HUES6 (cell line): ENCODE data around the gene BICRA.

ENCODE experiments used
- H3K27ac ChIP-seq: 2 replicates; pipeline ENCODE4 v1.7.0; 2013; ENCODE audit warnings: low read depth, mild to moderate bottlenecking, low read length, inconsistent platforms
- H3K27me3 ChIP-seq: 2 replicates; pipeline ENCODE4 v1.6.1; 2013; ENCODE audit warnings: low read length; ENCODE audit not compliant: control insufficient read depth, insufficient read depth
- H3K36me3 ChIP-seq: 2 replicates; pipeline ENCODE4 v1.6.1; 2013; ENCODE audit warnings: low read length; ENCODE audit not compliant: control insufficient read depth, insufficient read depth
- H3K4me1 ChIP-seq: 2 replicates; pipeline ENCODE4 v1.6.1; 2013; ENCODE audit warnings: low read length; ENCODE audit not compliant: control insufficient read depth, insufficient read depth
- H3K4me3 ChIP-seq: 2 replicates; pipeline ENCODE4 v1.5.1; 2013; ENCODE audit warnings: low read depth, low read length
- H3K9ac ChIP-seq: one replicate; pipeline ENCODE4 v1.6.1; 2013; ENCODE audit warnings: mild to moderate bottlenecking, low read length
- H3K9me3 ChIP-seq: 2 replicates; pipeline ENCODE4 v1.6.1; 2013; ENCODE audit warnings: low read depth, low read length; ENCODE audit not compliant: control insufficient read depth, insufficient read depth

Gene BICRA

GRCh38 chr19:47615714-47616113 is 6.8 kb downstream of the BICRA start:
- H3K27ac ChIP-seq: no peak overlapping the region
- H3K9ac ChIP-seq: no peak overlapping the region
- H3K4me1 ChIP-seq: peaks cover 64% of the 10 kb centered on the region
- no peak overlapping the region for H3K4me3 ChIP-seq
- H3K27me3 ChIP-seq: no peaks in the 10 kb centered on the region
- peaks cover 6% of the 10 kb centered on the region; the same call in 1 of the 2 replicates for H3K36me3 ChIP-seq
- H3K9me3 ChIP-seq: no peaks in the 10 kb centered on the region

DNA sequence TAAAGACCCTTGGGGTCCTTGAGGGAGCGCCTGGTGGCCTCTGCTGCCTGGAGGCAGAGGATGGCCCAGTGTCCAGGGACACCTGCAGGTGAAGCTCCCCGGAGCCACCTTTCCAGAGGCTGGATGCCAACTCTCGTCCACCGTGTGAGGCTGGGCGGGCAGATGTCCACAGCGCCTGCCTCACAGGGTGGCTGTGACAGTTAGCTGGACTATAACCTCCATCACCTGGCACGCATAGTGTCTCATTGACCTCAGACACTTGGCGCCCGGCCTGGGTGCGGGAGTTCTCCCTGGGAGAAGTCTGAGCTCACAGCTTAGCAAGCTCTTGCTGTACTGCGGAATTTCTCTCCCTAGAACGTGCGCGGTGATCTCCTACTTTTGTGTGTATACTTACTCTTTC is 9.8 kb downstream of the BICRA start:
- Histone ChIP-seq H3K4me3 (no peak overlapping the region), H3K9ac (peak overlapping the region; percentile 4), H3K9me3 (no peaks in the 10 kb centered on the region), H3K27ac (0 out of 2 replicates have a peak overlapping the region, but pooled peaks have one; percentile 25), H3K36me3 (peaks cover 4% of the 10 kb centered on the region; the same call in 1 of the 2 replicates), H3K4me1 (peaks cover 56% of the 10 kb centered on the region), H3K27me3 (no peaks in the 10 kb centered on the region)

DNA sequence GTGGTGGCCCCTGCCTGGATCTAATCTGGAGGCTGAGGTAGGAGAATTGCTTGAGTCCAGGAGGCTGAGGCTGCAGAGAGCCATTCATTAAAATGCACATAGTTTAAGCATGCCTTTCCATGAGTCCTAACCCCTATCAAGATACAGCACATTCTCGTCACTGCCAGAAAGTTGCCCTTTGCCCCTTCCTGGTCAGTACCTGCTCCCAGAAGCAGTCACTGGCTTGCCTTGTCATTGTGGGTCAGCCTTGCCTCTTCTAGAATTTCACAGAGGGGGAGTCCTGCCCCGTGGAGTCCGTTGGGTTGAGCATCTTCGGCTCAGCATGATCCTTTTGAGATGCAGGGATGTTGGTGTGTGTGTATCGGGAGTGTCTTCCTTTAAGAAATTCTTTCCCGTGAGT is 10.8 kb downstream of the BICRA start:
- H3K36me3 ChIP-seq: 0 out of 2 replicates have a peak, but pooled peaks cover under 1% of the 10 kb centered on the region
- peak overlapping the region; percentile 8 for H3K9ac ChIP-seq
- H3K27ac ChIP-seq: peak overlapping the region; percentile 35
- H3K4me3 ChIP-seq: peak overlapping the region; percentile 7; the same call in 1 of the 2 replicates
- no peaks in the 10 kb centered on the region for H3K9me3 ChIP-seq
- H3K27me3 ChIP-seq: no peaks in the 10 kb centered on the region
- peaks cover 59% of the 10 kb centered on the region for H3K4me1 ChIP-seq

DNA sequence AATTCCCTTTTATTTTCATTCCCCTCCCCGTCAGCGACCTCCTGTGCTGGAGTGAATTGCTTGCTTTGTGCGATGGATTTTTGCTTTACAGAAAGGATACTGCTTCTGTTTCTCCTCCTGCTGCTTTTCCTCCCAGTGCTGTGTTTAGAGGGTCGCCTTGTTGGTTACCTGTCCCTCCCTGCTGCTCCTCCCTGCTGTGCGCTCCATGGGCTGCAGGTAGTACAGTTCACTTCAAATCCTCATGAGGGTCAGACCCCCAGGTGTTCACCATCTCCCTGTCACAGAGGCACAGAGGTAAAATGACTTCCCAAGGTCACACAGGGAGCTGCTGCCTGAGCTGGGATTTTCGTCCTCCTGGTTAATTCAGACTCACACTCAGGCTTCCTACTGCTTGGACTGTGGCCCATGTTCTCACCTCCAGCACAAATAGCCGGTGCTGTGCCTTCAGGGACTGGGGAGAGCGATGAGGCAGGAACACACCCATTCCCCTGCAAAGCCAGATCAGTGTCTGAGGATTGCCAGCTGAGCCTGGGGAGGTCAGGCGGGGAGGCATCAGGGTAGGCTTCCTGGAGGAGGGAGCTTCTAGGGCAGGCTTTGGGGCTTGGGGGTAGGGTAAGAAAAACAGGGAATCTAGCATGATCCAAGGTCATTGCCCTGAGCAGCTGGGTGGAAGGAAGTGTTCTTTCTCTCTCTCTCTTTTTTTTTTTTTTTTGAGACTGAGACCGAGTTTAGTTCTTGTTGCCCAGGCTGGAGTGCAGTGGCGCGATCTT is 14.4 kb downstream of the BICRA start:
- no peak overlapping the region; the same call in 1 of the 2 replicates for H3K27ac ChIP-seq
- no peaks in the 10 kb centered on the region for H3K36me3 ChIP-seq
- no peaks in the 10 kb centered on the region for H3K9me3 ChIP-seq
- H3K4me3 ChIP-seq: no peak overlapping the region
- H3K4me1 ChIP-seq: peaks cover 62% of the 10 kb centered on the region
- no peaks in the 10 kb centered on the region for H3K27me3 ChIP-seq
- peak overlapping the region; percentile 66 for H3K9ac ChIP-seq

DNA sequence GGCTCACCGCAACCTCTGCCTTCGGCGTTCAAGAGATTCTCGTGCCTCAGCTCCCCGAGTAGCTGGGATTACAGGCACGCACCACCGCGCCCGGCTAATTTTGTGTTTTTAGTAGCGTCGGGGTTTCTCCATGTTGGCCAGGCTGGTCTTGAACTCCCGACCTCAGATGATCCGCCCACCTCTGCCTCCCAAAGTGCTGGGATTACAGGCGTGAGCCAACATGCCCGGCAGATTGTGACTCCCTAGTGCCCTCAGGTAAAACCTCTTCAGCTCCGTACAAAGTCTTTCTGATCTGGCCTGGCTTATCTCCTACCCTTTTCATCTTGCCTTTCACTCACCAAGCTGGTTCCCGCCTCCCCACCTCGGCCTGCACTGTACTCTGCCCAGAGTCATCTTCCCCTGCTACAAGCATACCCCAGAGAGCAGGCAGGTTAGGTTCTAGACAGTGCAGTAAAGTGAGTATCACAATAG is 15.0 kb downstream of the BICRA start:
- Histone ChIP-seq H3K36me3 (no peaks in the 10 kb centered on the region), H3K9ac (peak overlapping the region; percentile 66), H3K27ac (no peak overlapping the region; the same call in 1 of the 2 replicates), H3K27me3 (no peaks in the 10 kb centered on the region), H3K9me3 (no peaks in the 10 kb centered on the region), H3K4me3 (no peak overlapping the region), H3K4me1 (peaks cover 55% of the 10 kb centered on the region)

DNA sequence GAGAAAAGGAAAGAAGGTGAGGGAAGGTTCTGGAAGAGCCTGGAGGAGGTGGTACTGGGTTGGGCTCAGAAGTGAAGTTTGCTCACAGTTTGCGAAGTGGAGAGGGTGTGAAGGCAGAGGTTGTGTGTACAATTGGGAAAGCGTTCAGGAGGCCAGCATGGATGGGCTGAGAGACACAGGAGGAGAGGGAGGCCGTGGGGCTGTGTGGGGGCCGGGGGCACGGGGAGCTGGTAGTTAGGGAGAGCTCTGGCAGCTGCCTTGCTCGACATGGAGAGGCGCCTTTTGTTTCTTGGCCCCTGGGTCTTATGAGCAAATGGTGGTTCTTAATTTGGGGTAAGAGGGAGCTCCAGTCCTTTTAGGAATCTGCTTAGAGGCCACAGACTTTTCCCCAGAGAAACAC is 16.7 kb downstream of the BICRA start:
- Histone ChIP-seq H3K36me3 (peaks cover 4% of the 10 kb centered on the region), H3K27ac (no peak overlapping the region), H3K9ac (no peak overlapping the region), H3K4me1 (peaks cover 40% of the 10 kb centered on the region), H3K27me3 (no peaks in the 10 kb centered on the region), H3K9me3 (no peaks in the 10 kb centered on the region), H3K4me3 (no peak overlapping the region)

DNA sequence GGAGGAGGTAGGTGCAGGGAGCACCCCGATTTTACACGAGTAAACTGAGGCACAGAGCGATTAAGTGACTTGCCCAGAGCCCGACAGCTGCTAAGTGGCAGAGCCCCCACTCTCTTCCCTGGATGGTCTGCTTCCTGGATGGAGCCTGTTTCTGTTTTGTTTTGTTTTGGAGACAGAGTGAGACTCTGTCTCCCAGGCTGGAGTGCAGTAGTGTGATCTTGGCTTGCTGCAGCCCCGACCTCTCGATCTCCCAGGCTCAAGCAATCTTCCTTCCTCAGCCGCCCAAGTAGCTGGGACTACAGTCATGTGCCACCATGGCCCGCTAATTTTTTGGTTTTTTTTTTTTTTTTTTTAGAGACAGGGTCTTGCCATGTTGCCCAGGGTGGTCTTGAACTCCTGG is 17.3 kb downstream of the BICRA start:
- Histone ChIP-seq H3K9ac (peak overlapping the region; percentile 44), H3K36me3 (peaks cover 4% of the 10 kb centered on the region), H3K4me3 (no peak overlapping the region), H3K27ac (peak overlapping the region; percentile 55; the same call in 1 of the 2 replicates), H3K27me3 (no peaks in the 10 kb centered on the region), H3K9me3 (no peaks in the 10 kb centered on the region), H3K4me1 (peaks cover 34% of the 10 kb centered on the region)

GRCh38 chr19:47628078-47628771 is 19.3 kb downstream of the BICRA start:
- H3K27ac ChIP-seq: no peak overlapping the region
- no peaks in the 10 kb centered on the region for H3K9me3 ChIP-seq
- peaks cover 43% of the 10 kb centered on the region for H3K4me1 ChIP-seq
- H3K36me3 ChIP-seq: peaks cover 4% of the 10 kb centered on the region
- no peaks in the 10 kb centered on the region for H3K27me3 ChIP-seq
- no peak overlapping the region for H3K4me3 ChIP-seq
- H3K9ac ChIP-seq: no peak overlapping the region

DNA sequence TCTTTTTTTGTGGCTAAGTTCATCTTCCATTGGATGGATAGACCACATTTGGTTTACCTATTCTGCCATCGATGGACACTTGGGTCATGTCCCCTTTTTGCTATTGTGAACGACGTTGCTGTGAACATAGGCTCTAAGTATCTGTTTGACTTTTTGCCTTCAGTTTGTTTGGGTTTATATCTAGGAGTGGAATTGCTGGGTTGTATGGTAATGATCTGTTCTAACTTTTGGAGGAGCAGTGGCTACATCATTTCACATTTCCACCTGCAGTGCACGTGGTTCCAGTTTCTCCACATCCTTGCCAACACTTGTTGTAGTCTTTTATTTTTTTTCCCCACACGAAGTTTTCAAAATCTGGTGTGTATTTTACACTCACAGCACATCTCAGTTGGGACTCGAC is 21.7 kb downstream of the BICRA start:
- H3K4me3 ChIP-seq: no peak overlapping the region
- peaks cover 4% of the 10 kb centered on the region for H3K36me3 ChIP-seq
- peaks cover 37% of the 10 kb centered on the region for H3K4me1 ChIP-seq
- no peaks in the 10 kb centered on the region for H3K9me3 ChIP-seq
- H3K27ac ChIP-seq: no peak overlapping the region
- no peaks in the 10 kb centered on the region for H3K27me3 ChIP-seq
- H3K9ac ChIP-seq: no peak overlapping the region

GRCh38 chr19:47631681-47632446 is 22.9 kb downstream of the BICRA start:
- H3K27me3 ChIP-seq: no peaks in the 10 kb centered on the region
- no peaks in the 10 kb centered on the region for H3K9me3 ChIP-seq
- no peak overlapping the region for H3K9ac ChIP-seq
- H3K36me3 ChIP-seq: peaks cover 4% of the 10 kb centered on the region
- H3K4me3 ChIP-seq: no peak overlapping the region
- no peak overlapping the region for H3K27ac ChIP-seq
- H3K4me1 ChIP-seq: peaks cover 28% of the 10 kb centered on the region
